ENCODE results near the gene SLX4IP. TPM values are rescaled to one million over a fixed set of nuclear protein-coding genes. Genes with fewer than 3 reads are reported as not detected.

The SLX4IP gene
- total RNA-seq, 1 donor from 2014 or later = 11.3 TPM

Other genes with a start within 250 kb of the SLX4IP start
- 4.3 TPM for gene SNAP25, start 216.5 kb upstream of the SLX4IP start, total RNA-seq
- 33.2 TPM for gene MKKS, start 1.1 kb upstream of the SLX4IP start, total RNA-seq
- gene JAG1, start 238.7 kb downstream of the SLX4IP start, total RNA-seq = 36.8 TPM

All from mucosa of gallbladder (tissue), 1 donor.